Measurements from ENCODE around the gene SELENOO.

GRCh38 chr22:50222508-50222907, 21.7 kb downstream of the SELENOO start:
- TF ChIP-seq CTCF (conservative IDR thresholded peaks at IDR 0.05; ENCODE audit: low read depth, low read length) (no peak), EZH2 (IDR thresholded peaks at IDR 0.05; ENCODE audit: borderline replicate concordance, low read depth, low read length, poor library complexity, severe bottlenecking) (no peak)

Measured in A673 (cell line).